ENCODE measurements around the gene NPFFR1.

DNA sequence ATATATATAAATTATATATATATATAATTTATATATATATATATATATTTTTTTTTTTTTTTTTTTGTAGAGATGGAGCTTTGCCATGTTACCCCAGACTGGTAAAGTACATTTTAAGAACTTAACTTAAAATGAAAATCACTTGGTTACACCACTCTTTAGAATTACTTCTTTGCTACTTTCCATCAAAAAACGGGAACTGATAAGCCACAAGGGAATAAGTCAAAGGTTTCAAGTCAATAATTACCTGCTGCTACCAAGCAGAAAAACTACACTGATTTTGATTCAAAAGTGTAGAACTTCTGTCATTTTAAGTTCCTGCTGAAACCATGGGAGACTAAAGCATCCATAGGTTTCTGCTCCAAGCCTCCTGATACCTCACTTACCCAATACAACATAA lies 62.8 kb downstream of the NPFFR1 start:
- TF ChIP-seq POLR2A (IDR thresholded peaks at IDR 0.05) = no peak
- TF ChIP-seq, protein P1, sequence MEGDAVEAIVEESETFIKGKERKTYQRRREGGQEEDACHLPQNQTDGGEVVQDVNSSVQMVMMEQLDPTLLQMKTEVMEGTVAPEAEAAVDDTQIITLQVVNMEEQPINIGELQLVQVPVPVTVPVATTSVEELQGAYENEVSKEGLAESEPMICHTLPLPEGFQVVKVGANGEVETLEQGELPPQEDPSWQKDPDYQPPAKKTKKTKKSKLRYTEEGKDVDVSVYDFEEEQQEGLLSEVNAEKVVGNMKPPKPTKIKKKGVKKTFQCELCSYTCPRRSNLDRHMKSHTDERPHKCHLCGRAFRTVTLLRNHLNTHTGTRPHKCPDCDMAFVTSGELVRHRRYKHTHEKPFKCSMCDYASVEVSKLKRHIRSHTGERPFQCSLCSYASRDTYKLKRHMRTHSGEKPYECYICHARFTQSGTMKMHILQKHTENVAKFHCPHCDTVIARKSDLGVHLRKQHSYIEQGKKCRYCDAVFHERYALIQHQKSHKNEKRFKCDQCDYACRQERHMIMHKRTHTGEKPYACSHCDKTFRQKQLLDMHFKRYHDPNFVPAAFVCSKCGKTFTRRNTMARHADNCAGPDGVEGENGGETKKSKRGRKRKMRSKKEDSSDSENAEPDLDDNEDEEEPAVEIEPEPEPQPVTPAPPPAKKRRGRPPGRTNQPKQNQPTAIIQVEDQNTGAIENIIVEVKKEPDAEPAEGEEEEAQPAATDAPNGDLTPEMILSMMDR (IDR thresholded peaks at IDR 0.05) = no peak
